HEK293 (cell line): ENCODE results near the gene AIPL1.

Source experiments
- BCL11A ChIP-seq: fragments of 450-650 bp; formaldehyde crosslinking; IDR thresholded peaks from 2 replicates; pipeline ENCODE4 v1.5.1; 2016; ENCODE audit warnings: low read depth, missing biosample characterization, missing genetic modification characterization
- SETDB1 ChIP-seq: IDR thresholded peaks from one replicate; pipeline ENCODE4 v1.6.1; 2017; ENCODE audit warnings: mild to moderate bottlenecking, low read length, moderate library complexity, mixed read lengths; ENCODE audit not compliant: insufficient read length
- TCF7L2 ChIP-seq: IDR thresholded peaks from 2 replicates; pipeline ENCODE4 v1.6.1; 2011; ENCODE audit warnings: low read depth, mild to moderate bottlenecking, inconsistent platforms, low read length, moderate library complexity, borderline replicate concordance
- ZBTB49 ChIP-seq: fragments of 450-650 bp; formaldehyde crosslinking; IDR thresholded peaks from 2 replicates; pipeline ENCODE4 v1.5.1; 2016; ENCODE audit warnings: missing biosample characterization, missing genetic modification characterization, low read depth
- ZNF274 ChIP-seq, 2 experiments: fragments of 200-500 bp in 1 of 2; fragments of 450-650 bp in 1 of 2; sonication (Bioruptor generic) in 1 of 2; formaldehyde crosslinking in 1 of 2; IDR thresholded peaks; 2 replicates each; pipeline versions ENCODE4 v1.5.1 to v1.6.1; 2014 to 2016; ENCODE audit warnings: borderline replicate concordance in 1 of 2, inconsistent platforms in 1 of 2, low read length in 1 of 2, missing biosample characterization in 1 of 2, missing genetic modification characterization in 1 of 2
- ZNF621 ChIP-seq: fragments of 450-650 bp; formaldehyde crosslinking; IDR thresholded peaks from 2 replicates; pipeline ENCODE4 v1.5.1; 2017; ENCODE audit warnings: missing biosample characterization, missing genetic modification characterization
- ZNF664 ChIP-seq: fragments of 450-650 bp; formaldehyde crosslinking; IDR thresholded peaks from 2 replicates; pipeline ENCODE4 v1.5.1; 2016; ENCODE audit warnings: missing biosample characterization, missing genetic modification characterization
- TF ChIP-seq, protein P1 (sequence below): fragments of 450-650 bp; formaldehyde crosslinking; IDR thresholded peaks from 2 replicates; pipeline ENCODE4 v1.5.1; 2016; ENCODE audit warnings: missing biosample characterization, missing genetic modification characterization

- no peak for TF ChIP-seq ZNF621 (tag by site-specific recombination)
- TF ChIP-seq SETDB1, result no peak
- TF ChIP-seq ZNF274 (IDR thresholded peaks at IDR 0.05; ENCODE audit: low read length), result no peak
- no peak for TF ChIP-seq ZNF274 (tag by site-specific recombination; IDR thresholded peaks at IDR 0.05; ENCODE audit: borderline replicate concordance)
- TF ChIP-seq TCF7L2, result no peak
- TF ChIP-seq, protein P1, sequence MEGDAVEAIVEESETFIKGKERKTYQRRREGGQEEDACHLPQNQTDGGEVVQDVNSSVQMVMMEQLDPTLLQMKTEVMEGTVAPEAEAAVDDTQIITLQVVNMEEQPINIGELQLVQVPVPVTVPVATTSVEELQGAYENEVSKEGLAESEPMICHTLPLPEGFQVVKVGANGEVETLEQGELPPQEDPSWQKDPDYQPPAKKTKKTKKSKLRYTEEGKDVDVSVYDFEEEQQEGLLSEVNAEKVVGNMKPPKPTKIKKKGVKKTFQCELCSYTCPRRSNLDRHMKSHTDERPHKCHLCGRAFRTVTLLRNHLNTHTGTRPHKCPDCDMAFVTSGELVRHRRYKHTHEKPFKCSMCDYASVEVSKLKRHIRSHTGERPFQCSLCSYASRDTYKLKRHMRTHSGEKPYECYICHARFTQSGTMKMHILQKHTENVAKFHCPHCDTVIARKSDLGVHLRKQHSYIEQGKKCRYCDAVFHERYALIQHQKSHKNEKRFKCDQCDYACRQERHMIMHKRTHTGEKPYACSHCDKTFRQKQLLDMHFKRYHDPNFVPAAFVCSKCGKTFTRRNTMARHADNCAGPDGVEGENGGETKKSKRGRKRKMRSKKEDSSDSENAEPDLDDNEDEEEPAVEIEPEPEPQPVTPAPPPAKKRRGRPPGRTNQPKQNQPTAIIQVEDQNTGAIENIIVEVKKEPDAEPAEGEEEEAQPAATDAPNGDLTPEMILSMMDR (tag by site-specific recombination), result no peak
- no peak for TF ChIP-seq ZBTB49 (tag by site-specific recombination)
- TF ChIP-seq ZNF664 (tag by site-specific recombination), result no peak
- TF ChIP-seq BCL11A (tag by site-specific recombination), result no peak
Observed at GRCh38 chr17:6380915-6381438, 53.9 kb downstream of the AIPL1 start.
